ENCODE data around the gene CEMIP. TPM values are rescaled to one million over a fixed set of nuclear protein-coding genes. Genes with fewer than 3 reads are reported as not detected.

Gene CEMIP
- total RNA-seq, 2 donors from 2014 or later, result 1.6 TPM; not detected in 1

DNA sequence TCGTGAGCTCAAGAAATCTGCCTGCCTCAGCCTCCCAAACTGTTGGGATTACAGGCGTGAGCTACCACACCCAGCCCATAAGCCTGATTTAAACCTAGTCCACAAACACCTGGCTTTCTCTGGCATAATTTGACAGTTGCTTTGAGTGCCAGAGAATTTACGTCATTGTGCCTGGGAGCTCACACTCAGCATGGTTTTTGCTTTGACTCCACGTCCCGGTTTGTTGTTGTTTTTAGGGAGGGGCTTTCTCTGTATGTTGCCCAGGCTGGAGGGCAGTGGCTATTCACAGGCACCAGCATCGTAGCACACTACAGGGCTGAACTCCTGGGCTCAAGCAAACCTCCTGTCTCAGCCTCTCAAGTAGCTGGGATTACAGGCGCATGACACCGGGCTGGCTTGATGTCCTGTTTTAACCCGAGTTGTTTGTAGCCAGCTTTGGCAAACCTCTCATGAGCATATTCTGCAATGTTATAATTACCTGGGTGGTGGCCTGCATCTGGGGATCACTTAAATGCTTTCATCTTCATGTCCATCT is 32.7 kb downstream of the CEMIP start:
- H3K4me1 ChIP-seq, result no peaks in the 10 kb centered on the region
- intact Hi-C loops (cut with DNase I), result no loop called here
- no peak overlapping the region for H3K27ac ChIP-seq
- 77 to 78% methylated on average over 9 of the region's 9 CpGs for WGBS, 2 donors
- no peaks in the 10 kb centered on the region for H3K9me3 ChIP-seq
- TF ChIP-seq POLR2A (IDR thresholded peaks at IDR 0.05), result no peak
- TF ChIP-seq, protein P1, sequence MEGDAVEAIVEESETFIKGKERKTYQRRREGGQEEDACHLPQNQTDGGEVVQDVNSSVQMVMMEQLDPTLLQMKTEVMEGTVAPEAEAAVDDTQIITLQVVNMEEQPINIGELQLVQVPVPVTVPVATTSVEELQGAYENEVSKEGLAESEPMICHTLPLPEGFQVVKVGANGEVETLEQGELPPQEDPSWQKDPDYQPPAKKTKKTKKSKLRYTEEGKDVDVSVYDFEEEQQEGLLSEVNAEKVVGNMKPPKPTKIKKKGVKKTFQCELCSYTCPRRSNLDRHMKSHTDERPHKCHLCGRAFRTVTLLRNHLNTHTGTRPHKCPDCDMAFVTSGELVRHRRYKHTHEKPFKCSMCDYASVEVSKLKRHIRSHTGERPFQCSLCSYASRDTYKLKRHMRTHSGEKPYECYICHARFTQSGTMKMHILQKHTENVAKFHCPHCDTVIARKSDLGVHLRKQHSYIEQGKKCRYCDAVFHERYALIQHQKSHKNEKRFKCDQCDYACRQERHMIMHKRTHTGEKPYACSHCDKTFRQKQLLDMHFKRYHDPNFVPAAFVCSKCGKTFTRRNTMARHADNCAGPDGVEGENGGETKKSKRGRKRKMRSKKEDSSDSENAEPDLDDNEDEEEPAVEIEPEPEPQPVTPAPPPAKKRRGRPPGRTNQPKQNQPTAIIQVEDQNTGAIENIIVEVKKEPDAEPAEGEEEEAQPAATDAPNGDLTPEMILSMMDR (IDR thresholded peaks at IDR 0.05), result no peak
- H3K36me3 ChIP-seq (replicated peaks in 1 of 2; ENCODE audit: insufficient read depth in 1 of 2, low read depth in 2 of 2), result no peaks in the 10 kb centered on the region
- no peak for DNase-seq
- H3K4me3 ChIP-seq, result no peak overlapping the region
- ATAC-seq, result no peak
- H3K27me3 ChIP-seq, result peaks cover 0 to 3% of the 10 kb centered on the region in 2 donors

DNA sequence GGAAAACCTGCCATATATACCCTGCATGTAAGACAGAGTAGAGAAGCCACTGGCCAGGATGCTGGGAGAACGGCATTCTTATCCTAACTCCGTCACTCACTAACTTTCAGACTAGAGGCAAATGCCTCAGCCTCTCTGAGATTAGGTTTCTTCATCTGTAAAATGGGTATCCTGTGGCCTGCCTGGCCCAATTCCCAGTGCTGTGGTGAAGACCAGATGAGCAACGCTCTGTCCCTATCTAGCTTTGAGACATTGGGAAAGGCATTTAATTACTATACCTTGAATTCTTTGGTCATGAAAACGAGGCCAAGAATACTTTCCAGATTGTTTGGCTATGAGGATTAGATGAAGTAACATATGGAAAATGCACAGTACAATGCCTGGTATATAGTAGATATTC is 35.9 kb downstream of the CEMIP start:
- intact Hi-C loops (cut with DNase I), result no loop called here
- WGBS, 2 donors, result 84 to 88% methylated on average over 4 of the region's 4 CpGs
- Histone ChIP-seq H3K9me3 (no peaks in the 10 kb centered on the region), H3K4me3 (no peak overlapping the region), H3K36me3 (replicated peaks in 1 of 2; ENCODE audit: insufficient read depth in 1 of 2, low read depth in 2 of 2) (no peaks in the 10 kb centered on the region), H3K4me1 (no peaks in the 10 kb centered on the region), H3K27ac (no peak overlapping the region), H3K27me3 (no peaks in the 10 kb centered on the region)
- DNase-seq, result no peak
- TF ChIP-seq, protein P1 (IDR thresholded peaks at IDR 0.05), result no peak
- no peak for TF ChIP-seq POLR2A (IDR thresholded peaks at IDR 0.05)
- ATAC-seq, result no peak

DNA sequence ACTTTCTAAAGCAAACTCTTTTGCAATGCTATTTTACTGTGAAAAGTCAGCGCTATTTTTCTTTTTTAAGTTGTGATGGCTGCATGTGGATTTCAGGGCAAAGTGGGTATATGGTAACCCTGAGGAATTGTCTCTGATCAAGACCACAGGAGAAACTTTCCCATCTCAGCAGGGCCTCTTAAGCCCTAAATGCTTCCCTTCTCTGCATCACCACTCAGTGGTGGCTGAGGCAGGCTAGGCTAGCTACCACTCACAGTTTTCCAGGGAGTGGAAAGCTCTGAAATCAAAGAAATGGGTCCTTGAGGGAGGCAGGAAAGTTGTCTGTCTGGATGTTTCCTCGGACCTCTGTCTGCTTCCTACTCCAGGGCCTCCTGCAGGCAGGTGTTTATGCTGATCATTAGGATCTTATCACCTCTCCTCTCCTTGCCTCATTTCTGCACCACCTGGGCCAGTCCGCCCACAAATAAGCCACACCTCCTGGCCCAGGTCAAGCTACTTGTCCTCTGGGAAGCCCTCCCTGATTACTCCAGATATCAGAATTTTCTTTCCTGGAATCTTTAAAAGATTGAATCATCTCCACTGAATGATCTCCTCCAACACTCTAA is 37.0 kb downstream of the CEMIP start:
- 52% methylated on average over 3 of the region's 3 CpGs for WGBS, 2 donors
- TF ChIP-seq POLR2A (IDR thresholded peaks at IDR 0.05), result no peak
- TF ChIP-seq, protein P1 (IDR thresholded peaks at IDR 0.05), result no peak
- Histone ChIP-seq H3K27me3 (no peaks in the 10 kb centered on the region), H3K4me1 (no peaks in the 10 kb centered on the region), H3K36me3 (replicated peaks in 1 of 2; ENCODE audit: insufficient read depth in 1 of 2, low read depth in 2 of 2) (no peaks in the 10 kb centered on the region), H3K9me3 (no peaks in the 10 kb centered on the region), H3K4me3 (no peak overlapping the region), H3K27ac (no peak overlapping the region)
- DNase-seq (no peak), ATAC-seq (no peak)
- intact Hi-C loops (cut with DNase I), result no loop called here

DNA sequence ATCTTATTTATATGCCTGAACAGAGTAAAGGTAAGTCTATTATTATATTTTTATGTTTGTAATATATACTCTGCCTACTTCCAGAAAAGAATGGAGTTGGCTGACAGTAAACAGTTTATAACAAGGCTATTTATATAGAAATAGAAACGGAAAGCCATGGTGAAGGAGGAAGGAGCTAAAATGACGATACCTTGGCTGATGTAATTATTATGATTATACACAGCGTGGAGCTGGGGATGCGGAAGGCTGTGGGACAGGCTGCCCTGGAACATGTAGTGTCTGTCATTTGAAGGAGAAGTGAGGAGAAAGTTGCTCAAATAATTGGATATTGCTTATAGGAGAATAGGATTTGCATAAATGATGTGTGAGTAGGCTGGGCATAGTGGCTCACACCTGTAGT is 37.8 kb downstream of the CEMIP start:
- WGBS, 2 donors, result 49 to 65% methylated on average over 4 of the region's 4 CpGs
- Histone ChIP-seq H3K4me1 (no peaks in the 10 kb centered on the region), H3K27me3 (no peaks in the 10 kb centered on the region), H3K36me3 (replicated peaks in 1 of 2; ENCODE audit: insufficient read depth in 1 of 2, low read depth in 2 of 2) (no peaks in the 10 kb centered on the region), H3K9me3 (no peaks in the 10 kb centered on the region), H3K4me3 (no peak overlapping the region), H3K27ac (no peak overlapping the region)
- intact Hi-C loops (cut with DNase I), result no loop called here
- TF ChIP-seq, protein P1 (IDR thresholded peaks at IDR 0.05), result no peak
- TF ChIP-seq POLR2A (IDR thresholded peaks at IDR 0.05), result no peak
- no peak for DNase-seq
- ATAC-seq, result no peak

DNA sequence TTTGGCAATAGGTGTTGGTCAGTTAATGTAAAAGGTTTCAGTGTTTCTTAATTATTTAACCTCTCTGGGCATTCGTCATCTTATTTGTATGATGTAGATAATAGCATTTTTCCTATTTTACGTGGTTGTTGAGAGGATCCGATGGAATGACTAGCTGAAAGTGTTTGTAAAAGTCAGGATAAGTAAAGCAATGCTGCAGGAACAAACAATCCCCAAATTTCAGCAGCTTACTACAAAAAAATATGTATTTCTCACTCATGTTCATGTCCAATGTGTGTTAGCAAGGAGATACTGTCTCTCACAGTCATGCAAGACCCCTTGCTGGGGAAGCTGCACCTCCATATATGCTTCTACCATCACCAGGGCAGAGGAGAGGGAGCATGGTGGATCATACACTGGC is 38.7 kb downstream of the CEMIP start:
- ATAC-seq, result no peak
- intact Hi-C loops (cut with DNase I), result no loop called here
- no peak overlapping the region for H3K4me3 ChIP-seq
- no peaks in the 10 kb centered on the region for H3K27me3 ChIP-seq
- 79 to 90% methylated on average over 3 of the region's 3 CpGs for WGBS, 2 donors
- no peaks in the 10 kb centered on the region for H3K4me1 ChIP-seq
- no peak overlapping the region for H3K27ac ChIP-seq
- H3K36me3 ChIP-seq (replicated peaks in 1 of 2; ENCODE audit: insufficient read depth in 1 of 2, low read depth in 2 of 2), result no peaks in the 10 kb centered on the region
- DNase-seq, result no peak
- H3K9me3 ChIP-seq, result no peaks in the 10 kb centered on the region
- no peak for TF ChIP-seq POLR2A (IDR thresholded peaks at IDR 0.05)
- TF ChIP-seq, protein P1 (IDR thresholded peaks at IDR 0.05), result no peak
